G401.6 (cell line): ENCODE measurements around the gene GYPC.

Experiments
- FAIRE-seq: peaks from 2 replicates; lab custom pipeline; 2012; peaks lifted over from hg19 to GRCh38; lab: Jason Lieb, UNC

Gene GYPC

DNA sequence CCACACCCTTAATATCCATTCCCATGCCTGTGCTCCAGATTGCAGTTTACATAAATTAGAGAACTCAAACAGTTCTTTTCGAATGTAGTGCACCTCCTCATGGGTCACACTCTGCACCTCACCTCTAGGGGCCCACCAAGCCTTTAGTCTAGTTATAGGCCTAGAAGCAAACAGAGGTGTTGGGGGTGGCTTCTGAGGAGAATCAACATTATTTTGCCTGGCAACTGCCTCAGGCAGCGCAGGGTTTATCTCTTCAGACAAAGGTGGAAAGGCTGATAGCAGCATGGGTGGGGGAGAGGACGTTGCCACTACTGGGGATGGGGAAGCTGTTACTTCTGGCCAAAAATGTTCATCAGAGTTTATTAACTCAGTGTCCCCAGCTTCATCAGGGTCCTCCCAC is 5.0 kb upstream of the GYPC start:
- no peak for FAIRE-seq

DNA sequence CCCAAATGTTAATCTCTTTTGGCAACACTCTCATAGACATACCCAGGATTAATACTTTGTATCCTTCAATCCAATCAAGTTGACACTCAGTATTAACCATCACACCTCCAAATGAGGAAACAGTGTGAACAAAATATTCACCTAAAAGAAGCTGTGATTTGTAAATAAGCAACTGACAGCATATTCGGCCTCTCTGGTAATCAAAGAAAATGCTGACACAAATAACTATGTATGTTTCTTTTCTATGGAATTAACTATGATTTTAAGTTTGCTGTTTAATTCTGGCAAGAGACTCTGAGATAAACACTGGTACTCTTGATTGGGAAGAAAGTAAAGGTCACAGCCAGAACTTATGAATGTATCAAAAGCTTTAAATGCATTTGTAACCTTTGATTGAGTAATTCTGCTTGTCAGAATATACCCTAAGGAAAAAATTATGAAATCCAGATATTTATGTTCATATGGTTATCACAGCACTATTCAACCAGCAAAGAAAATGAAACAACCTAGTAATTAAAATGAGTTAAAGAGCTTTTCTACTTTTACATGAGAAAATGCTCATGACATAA is 3.6 kb upstream of the GYPC start:
- FAIRE-seq: no peak

GRCh38 chr2:126653109-126653508 is 2.8 kb upstream of the GYPC start:
- FAIRE-seq: no peak

- no peak for FAIRE-seq
Observed at GRCh38 chr2:126653761-126654160, 2.2 kb upstream of the GYPC start.

DNA sequence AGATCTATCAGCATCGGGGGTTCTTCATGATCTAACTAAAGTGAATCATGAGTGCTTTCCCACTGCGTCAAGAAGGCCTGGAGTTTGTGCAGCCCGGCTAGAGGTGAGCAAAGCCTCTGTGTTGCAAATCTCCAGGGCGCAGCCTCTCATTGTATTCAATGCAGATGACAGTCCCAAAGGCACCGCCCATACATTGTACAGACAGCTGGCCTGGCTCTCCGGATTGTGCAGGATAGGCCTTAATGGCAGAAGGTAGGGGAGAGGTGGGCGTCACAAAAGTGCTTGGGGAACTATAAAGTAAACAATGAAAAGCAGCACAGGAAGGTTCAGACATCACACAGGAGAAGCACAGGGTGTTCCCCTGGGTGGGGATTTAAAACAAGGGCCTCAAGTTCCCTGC is 907 bp upstream of the GYPC start:
- FAIRE-seq: no peak

GRCh38 chr2:126656431-126657147 is 631 bp downstream of the GYPC start:
- no peak for FAIRE-seq

- no peak for FAIRE-seq
Observed at GRCh38 chr2:126657148-126657635, 1.2 kb downstream of the GYPC start.

- FAIRE-seq: no peak
Observed at GRCh38 chr2:126657636-126658318, 1.8 kb downstream of the GYPC start.

DNA sequence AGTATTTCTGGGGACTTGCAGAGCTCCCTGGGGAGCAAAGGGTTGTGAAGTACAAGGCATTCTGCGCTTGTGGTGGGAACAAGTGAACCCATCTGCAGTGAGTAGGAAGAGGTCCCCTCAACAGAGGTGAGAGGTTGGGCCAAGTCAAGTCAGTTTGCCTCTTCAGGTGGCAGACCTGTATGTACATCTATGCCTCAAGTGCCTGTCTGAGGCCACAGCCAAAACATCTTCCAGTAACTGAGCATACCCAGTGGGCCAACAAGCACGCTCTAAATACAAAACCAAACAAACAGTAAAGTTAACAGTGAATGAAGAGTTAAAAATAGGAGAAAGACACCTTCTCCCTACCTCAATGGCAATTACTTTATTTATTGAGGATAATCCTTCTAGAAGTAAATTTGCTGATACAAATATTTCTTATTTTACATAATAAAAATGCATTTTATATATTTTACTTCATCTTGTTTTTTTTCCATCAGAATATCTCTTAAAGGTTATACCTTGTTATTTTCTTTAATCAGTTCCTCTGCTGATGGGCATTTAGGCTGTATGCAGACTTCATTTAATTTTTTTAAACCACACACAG is 2.5 kb downstream of the GYPC start:
- no peak for FAIRE-seq

- FAIRE-seq: no peak
Observed at GRCh38 chr2:126658905-126659561, 3.1 kb downstream of the GYPC start.

GRCh38 chr2:126659562-126660467 is 3.9 kb downstream of the GYPC start:
- FAIRE-seq: no peak

GRCh38 chr2:126660971-126661370 is 5.0 kb downstream of the GYPC start:
- no peak for FAIRE-seq

GRCh38 chr2:126661702-126662500 is 5.9 kb downstream of the GYPC start:
- no peak for FAIRE-seq

- FAIRE-seq: no peak
Observed at GRCh38 chr2:126662621-126663020, 6.7 kb downstream of the GYPC start.

DNA sequence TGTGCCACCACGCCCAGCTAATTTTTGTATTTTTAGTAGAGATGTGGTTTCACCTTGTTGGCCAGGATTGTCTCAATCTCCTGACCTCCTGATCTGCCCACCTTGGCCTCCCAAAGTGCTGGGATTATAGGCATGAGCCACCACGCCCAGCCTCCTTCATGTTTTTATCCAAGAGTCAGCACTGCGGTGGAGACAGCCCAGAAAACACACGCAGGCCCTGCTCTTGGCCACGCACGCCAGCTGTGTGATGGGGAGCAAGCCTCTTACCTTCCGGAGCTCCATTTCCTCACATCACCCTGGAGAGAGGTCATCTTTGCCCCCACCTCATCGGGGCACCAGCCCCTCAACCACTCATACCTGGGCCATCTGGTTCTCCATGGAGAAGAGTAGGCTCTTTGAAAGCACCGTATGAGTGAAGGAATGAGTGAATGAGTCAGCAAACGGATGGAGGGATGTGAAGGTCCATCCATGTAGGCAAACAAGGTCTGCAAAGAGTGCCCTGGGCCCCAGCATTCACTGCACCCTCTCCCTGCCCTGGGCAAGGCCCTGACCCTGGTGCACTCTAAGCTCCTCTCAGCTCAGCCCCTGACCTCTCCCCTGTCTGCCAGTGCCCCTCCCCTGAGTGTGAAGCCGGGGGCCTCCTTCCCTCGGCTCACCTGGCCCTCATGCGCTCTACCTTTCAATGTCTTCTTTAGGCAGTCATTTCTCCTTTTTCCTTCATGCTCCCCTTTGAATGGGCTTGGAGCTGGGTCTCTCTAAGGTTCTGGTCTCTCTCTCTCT is 7.4 kb downstream of the GYPC start:
- FAIRE-seq: no peak

GRCh38 chr2:126664234-126664633 is 8.3 kb downstream of the GYPC start:
- no peak for FAIRE-seq

- FAIRE-seq: no peak
Observed at GRCh38 chr2:126664639-126665038, 8.7 kb downstream of the GYPC start.

GRCh38 chr2:126665483-126665882 is 9.5 kb downstream of the GYPC start:
- no peak for FAIRE-seq

DNA sequence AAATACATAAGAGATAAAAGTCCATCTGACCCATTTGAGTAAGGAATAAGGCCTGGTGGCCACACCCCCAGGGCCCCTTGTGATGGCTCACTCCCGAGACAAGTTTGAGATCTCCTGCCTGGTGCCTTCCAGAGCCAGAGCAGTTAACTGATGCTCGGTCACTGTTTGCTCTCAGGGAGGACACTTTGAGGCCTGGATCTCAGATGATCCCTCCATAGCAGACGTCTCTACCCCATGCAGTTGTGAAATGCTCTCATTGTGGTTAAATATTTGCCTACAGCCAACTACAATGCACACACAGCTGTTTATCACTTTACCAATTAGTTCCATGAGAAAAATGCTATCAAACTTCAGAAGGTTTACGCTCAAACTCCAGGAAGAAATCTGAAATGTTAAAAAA is 12.3 kb downstream of the GYPC start:
- FAIRE-seq: no peak

DNA sequence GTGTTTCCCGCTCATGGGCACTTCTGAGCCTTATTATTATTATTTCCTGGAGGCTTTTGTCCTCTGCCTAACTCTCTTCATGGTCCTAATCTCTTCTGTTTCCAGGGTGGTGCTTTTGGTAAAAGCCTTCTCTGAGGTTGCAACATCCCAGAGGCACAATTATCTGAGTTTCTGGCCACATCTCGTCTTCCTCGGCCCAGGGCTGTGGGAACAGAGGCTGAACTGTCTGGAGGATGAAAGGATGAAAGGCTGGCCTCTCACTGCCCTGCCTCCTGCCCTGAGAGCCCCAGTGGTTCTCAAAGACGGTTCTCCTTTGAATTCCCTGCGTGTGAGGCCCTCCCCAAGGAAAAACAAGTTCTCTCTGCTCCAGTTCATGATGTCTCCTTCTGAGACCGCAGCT is 13.8 kb downstream of the GYPC start:
- no peak for FAIRE-seq
